ENCODE data around the gene ADD1.

DNA sequence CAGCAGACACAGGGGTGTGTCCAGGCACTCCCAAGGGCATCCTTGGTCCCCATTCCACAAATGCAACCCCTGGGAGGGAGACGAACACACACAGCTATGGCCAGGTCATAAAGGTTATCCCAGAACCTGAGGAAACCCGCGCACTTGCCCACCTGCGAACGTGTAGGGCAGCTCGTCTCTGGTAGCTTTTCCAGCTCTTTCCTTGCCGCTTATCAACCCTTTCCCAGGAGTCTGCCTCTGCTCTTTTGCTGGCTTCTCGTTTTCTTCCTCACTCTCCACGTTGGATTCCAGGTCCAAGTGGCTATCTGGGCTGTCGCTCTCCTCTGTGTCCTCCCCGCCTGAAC lies 106.1 kb downstream of the ADD1 start:
- TF ChIP-seq CTCF (IDR thresholded peaks at IDR 0.05) (no peak), ZFX (IDR thresholded peaks at IDR 0.05; ENCODE audit: borderline replicate concordance) (no peak)
